HG02798 (cell line): ENCODE data around the gene BRAF.
"Not testable (repeated sequence)": the region's sequence is repeated elsewhere in the genome, so short reads cannot be mapped to it uniquely, and the experiment has no call there.

Source experiments
- ATAC-seq: cut with Tn5 transposase; IDR thresholded peaks from one replicate; pipeline ENCODE4 v1.9.1; 2021; ENCODE audit warnings: mild to moderate bottlenecking; ENCODE audit not compliant: unreplicated experiment, poor library complexity

The BRAF gene

GRCh38 chr7:140883378-140883777, 41.4 kb downstream of the BRAF start:
- ATAC-seq, result no peak

GRCh38 chr7:140882834-140883233, 41.9 kb downstream of the BRAF start:
- not testable (repeated sequence) for ATAC-seq

DNA sequence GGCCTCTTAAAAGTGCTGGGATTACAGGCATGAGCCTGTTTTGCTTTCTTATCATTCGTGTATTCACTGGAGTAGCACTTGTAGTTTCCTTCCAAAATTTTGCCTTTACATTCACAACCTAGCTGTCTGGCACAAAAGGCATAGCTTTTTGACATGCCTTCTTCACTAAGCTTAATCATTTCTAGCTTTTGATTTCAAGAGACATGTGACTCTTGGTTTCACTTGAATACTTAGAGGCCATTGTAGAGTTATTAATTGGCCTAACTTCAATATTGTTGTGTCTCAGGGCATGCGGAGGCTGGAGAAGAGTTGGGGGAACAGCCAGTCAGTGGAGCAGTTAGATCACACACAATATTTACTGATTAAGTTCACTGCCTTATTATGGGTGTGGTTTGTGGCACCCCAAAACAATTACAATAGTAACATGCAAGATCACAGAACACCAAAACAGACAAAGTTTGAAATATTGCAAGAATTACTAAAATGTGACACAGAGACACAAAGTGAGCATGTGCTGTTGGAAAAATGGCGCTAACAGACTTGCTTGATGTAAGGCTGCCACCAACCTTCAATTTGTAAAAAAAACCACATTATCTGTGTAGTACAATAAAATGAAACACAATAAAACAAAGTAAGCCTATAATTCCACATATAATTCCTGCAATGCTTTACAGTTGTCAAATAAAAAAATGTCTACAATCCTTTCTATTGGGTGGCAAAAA, 43.1 kb downstream of the BRAF start:
- ATAC-seq, result peak; percentile 60

GRCh38 chr7:140877249-140877524, 47.5 kb downstream of the BRAF start:
- ATAC-seq, result no peak

- peak; percentile 83 for ATAC-seq
Measured at GRCh38 chr7:140876519-140877248, 48.0 kb downstream of the BRAF start.

- no peak for ATAC-seq
Measured at GRCh38 chr7:140873434-140873833, 51.3 kb downstream of the BRAF start.

- no peak for ATAC-seq
Measured at GRCh38 chr7:140870003-140870402, 54.7 kb downstream of the BRAF start.

GRCh38 chr7:140869430-140869829, 55.3 kb downstream of the BRAF start:
- no peak for ATAC-seq

GRCh38 chr7:140867467-140868462, 57.0 kb downstream of the BRAF start:
- no peak for ATAC-seq

DNA sequence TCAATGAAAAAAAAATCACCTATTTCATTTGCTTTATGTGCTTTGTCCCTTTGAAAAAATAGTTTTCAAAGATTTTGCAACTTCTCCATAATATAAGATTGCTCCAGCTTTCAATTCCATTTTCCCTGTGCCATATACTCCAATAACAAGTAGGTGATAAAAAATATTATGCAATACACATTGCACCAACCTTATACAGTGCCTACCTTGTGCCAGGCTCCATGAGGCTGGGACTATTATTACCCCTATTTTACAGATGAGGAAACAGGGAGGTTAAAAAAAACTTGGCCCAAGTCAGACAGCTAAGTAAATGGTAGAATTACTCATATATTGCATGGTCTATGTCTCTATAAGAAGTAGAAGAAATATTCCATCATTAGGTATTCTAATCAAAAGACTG, 57.8 kb downstream of the BRAF start:
- no peak for ATAC-seq

- ATAC-seq, result no peak
Measured at GRCh38 chr7:140864732-140865131, 60.0 kb downstream of the BRAF start.

GRCh38 chr7:140863867-140864266, 60.9 kb downstream of the BRAF start:
- no peak for ATAC-seq

GRCh38 chr7:140863184-140863583, 61.5 kb downstream of the BRAF start:
- ATAC-seq, result no peak

DNA sequence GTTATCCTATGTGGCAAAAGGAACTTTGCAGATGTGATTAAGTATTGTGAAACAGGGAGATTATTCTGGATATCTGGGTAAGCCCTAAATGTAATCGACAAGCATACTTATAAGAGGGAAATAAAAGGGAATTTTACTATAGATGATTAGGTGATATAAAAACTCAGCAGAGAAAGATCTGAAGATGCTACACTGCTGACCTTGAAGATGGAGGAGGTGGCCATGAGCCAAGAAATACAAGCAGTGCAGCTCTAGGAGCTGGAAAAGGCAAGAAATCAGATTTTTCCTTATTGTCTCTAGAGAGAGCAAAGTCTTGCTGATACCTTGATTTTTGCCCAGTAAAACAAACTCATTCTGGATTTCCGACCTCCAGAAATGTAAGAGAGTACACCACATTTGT, 67.7 kb downstream of the BRAF start:
- no peak for ATAC-seq

GRCh38 chr7:140841166-140841715, 83.5 kb downstream of the BRAF start:
- ATAC-seq, result no peak

DNA sequence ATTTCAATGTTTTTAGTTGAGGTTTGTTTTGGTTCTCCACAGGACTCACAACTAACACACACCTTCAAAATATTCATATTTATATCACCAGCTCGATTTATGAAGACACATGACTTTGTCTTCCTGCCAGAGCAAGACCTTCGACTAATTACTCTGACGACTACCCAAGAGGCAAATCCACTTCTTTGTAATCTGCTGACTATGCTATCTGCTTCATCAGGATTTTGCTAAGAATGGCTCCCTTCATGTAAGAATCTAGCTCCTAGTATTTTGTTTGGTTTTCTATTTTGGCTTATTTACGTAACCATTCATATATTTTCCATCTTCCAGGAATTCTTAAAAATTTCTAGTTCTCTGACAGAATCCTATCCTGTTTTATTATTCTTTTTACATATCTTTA, 93.0 kb downstream of the BRAF start:
- ATAC-seq, result no peak

GRCh38 chr7:140829720-140830119, 95.0 kb downstream of the BRAF start:
- ATAC-seq, result no peak

DNA sequence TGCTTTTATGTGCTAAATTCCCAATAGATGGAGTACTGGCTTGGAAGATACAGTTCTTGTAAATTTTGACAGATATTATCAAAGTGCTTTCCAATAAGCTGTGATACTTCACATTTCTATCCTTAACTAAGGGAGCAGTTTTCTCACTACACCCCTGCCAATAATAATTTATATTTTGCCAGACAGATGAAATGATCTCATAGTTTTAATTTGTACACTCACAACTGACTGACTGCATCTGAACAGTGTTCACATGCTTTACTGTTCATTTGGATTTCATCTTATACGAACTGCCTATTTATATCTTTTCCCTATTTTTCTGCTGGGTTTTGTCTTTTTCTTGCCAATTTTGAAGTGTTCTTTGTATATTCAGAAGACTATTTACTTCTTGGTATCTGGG, 96.0 kb downstream of the BRAF start:
- ATAC-seq, result no peak

DNA sequence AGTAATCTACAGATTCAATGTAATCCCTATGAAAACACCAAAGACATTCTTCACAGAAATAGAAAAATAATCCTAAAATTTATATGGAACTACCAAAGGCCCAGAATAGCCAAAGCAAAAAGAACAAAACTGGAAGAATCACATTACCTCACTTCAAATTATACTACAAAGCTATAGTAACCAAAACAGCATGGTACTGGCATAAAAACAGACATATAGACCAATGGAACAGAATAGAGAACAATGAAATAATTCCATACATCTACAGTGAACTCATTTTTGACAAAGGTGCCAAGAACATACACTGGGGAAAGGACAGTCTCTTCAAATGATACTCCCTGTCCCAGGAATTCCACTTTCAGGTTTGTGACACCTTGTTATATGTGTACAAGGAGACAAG, 107.3 kb downstream of the BRAF start:
- not testable (repeated sequence) for ATAC-seq

GRCh38 chr7:140810830-140811556, 113.7 kb downstream of the BRAF start:
- peak; percentile 86 for ATAC-seq
